ENCODE data around the gene IL36A.

The IL36A gene

GRCh38 chr2:112985090-112985489 is 20.2 kb upstream of the IL36A start:
- H3K4me3 ChIP-seq (ENCODE audit: control insufficient read depth, low read depth, low read length): no peak overlapping the region
- DNase-seq (ENCODE audit: low read depth): no peak
- no peak for TF ChIP-seq CTCF (conservative IDR thresholded peaks at IDR 0.05; ENCODE audit: control insufficient read depth, insufficient read depth, low read depth, low read length)

DNA sequence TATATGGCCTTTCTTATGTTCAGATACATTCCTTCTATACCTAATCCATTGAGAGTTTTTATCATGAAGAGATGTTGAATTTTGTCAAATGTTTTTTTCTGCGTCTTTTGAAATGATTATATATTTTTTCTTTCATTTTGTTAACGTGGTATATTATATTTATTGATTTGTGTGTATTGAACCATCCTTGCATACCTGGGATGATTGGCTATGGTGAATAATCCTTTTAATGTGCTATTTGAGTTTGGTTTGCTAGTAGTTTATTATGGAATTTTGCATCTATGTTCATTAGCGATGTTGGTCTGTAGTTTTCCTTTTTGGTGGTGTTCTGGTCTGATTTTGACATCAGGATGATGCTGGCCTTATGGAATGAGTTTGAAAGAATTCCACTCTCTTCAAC is 15.6 kb upstream of the IL36A start:
- TF ChIP-seq CTCF (conservative IDR thresholded peaks at IDR 0.05; ENCODE audit: control insufficient read depth, insufficient read depth, low read depth, low read length): no peak
- H3K4me3 ChIP-seq (ENCODE audit: control insufficient read depth, low read depth, low read length): no peak overlapping the region
- no peak for DNase-seq (ENCODE audit: low read depth)

DNA sequence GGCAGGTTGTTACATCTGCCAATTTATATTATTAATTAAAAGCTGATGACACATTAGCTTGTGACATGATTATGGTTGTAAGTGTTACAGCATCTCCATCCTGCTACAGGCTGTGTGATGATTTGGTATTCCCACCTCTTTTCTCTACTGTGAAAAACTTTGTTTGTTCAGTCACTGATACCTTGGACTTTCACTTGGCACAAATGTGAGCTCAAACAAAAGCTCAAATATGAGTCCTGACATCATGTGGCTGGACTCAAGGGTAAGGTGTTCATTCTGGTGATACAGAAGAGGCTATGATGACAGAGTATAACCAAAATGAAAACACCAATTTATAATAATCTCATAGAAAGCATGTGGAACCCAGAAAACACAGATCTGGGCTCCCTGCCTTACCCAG is 11.4 kb upstream of the IL36A start:
- no peak overlapping the region for H3K4me3 ChIP-seq (ENCODE audit: control insufficient read depth, low read depth, low read length)
- TF ChIP-seq CTCF (conservative IDR thresholded peaks at IDR 0.05; ENCODE audit: control insufficient read depth, insufficient read depth, low read depth, low read length): no peak
- no peak for DNase-seq (ENCODE audit: low read depth)

- H3K4me3 ChIP-seq (ENCODE audit: control insufficient read depth, low read depth, low read length): no peak overlapping the region
- TF ChIP-seq CTCF (conservative IDR thresholded peaks at IDR 0.05; ENCODE audit: control insufficient read depth, insufficient read depth, low read depth, low read length): no peak
- no peak for DNase-seq (ENCODE audit: low read depth)
Observed at GRCh38 chr2:112994648-112995047, 10.6 kb upstream of the IL36A start.

GRCh38 chr2:112995346-112995920 is 9.8 kb upstream of the IL36A start:
- no peak for TF ChIP-seq CTCF (conservative IDR thresholded peaks at IDR 0.05; ENCODE audit: control insufficient read depth, insufficient read depth, low read depth, low read length)
- no peak for DNase-seq (ENCODE audit: low read depth)
- H3K4me3 ChIP-seq (ENCODE audit: control insufficient read depth, low read depth, low read length): no peak overlapping the region

DNA sequence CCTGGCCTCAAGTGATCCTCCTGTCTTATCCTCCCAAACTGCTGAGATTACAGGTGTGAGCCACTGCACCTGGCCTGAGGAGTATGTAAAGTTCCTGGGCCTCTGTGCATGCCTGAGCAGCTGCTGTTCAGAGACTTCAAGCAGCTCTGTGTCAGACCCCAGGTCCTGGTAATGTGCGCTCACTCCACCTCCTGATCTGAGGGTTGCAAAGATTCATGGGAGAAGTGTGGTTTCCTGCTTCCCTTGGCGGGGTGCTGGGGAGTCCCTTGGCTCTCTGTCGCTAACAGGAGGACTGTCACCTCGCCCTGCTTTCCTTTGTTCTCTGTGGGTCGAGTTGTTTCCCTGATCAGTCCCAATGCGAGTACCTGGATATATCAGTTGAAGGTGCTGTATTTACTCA is 8.6 kb upstream of the IL36A start:
- DNase-seq (ENCODE audit: low read depth): no peak
- no peak for TF ChIP-seq CTCF (conservative IDR thresholded peaks at IDR 0.05; ENCODE audit: control insufficient read depth, insufficient read depth, low read depth, low read length)
- no peak overlapping the region for H3K4me3 ChIP-seq (ENCODE audit: control insufficient read depth, low read depth, low read length)

DNA sequence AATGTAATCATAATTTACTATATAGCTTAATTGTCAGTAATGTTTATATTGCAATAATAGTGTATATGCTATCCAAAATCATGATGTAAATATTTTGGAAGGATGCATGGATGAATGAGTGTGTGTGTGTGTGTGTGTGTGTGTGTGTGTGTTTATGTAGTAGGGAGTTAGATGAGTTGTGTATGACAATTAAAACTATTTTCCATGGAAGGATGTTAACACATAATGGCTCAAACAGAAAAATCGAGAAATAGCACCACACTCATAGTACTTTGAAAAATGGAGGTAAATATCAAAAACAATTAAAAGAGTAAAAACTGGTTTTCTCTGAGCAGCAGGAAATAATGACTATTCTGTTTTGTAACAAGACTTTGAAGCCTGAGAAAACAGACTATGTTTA is 8.1 kb upstream of the IL36A start:
- TF ChIP-seq CTCF (conservative IDR thresholded peaks at IDR 0.05; ENCODE audit: control insufficient read depth, insufficient read depth, low read depth, low read length): no peak
- no peak for DNase-seq (ENCODE audit: low read depth)

More for the DNA sequence above, 8.1 kb upstream of the IL36A start:
- H3K4me3 ChIP-seq (ENCODE audit: control insufficient read depth, low read depth, low read length): no peak overlapping the region

Data from fibroblast of mammary gland (primary cell).